Lung (tissue), 12 donors: ENCODE measurements around the gene C17orf50. TPM values are rescaled to one million over a fixed set of nuclear protein-coding genes. Genes with fewer than 3 reads are reported as not detected.

Experiments
- ATAC-seq: fragments of 200-7000 bp; cut with Tn5 transposase; one replicate; pipeline ENCODE4 v1.9.1; 2020; ENCODE audit warnings: moderate number of reproducible peaks; ENCODE audit not compliant: insufficient read depth, low FRiP score
- DNase-seq, 3 donors: peaks; one replicate each; pipeline ENCODE4 v3.0.0-alpha.2; 2013 to 2017
- H3K27ac ChIP-seq, 2 donors: one replicate each; pipeline ENCODE4 v1.5.1; 2013; ENCODE audit warnings: mild to moderate bottlenecking in 2 of 2, moderate library complexity in 2 of 2, control low read depth in 1 of 2, inconsistent platforms in 1 of 2, low read depth in 1 of 2, low read length in 1 of 2
- H3K27me3 ChIP-seq, 3 donors: one replicate each; pipeline ENCODE4 v1.5.1; 2013; ENCODE audit warnings: low read length in 2 of 3; ENCODE audit not compliant: control insufficient read depth in 3 of 3, insufficient read depth in 3 of 3
- H3K36me3 ChIP-seq, 4 donors: one replicate each; pipeline ENCODE4 v1.5.1; 2013; ENCODE audit warnings: low read length in 4 of 4, mild to moderate bottlenecking in 1 of 4, moderate library complexity in 1 of 4; ENCODE audit not compliant: control insufficient read depth in 4 of 4, insufficient read depth in 4 of 4
- H3K4me1 ChIP-seq, 5 donors: one replicate each; pipeline ENCODE4 v1.5.1; 2013; ENCODE audit warnings: low read length in 5 of 5, mild to moderate bottlenecking in 2 of 5, moderate library complexity in 1 of 5; ENCODE audit not compliant: control insufficient read depth in 5 of 5, insufficient read depth in 5 of 5
- H3K4me3 ChIP-seq: one replicate; pipeline ENCODE4 v1.5.1; 2013; ENCODE audit warnings: mild to moderate bottlenecking, control low read depth, moderate library complexity
- H3K9ac ChIP-seq, 2 donors: one replicate each; pipeline ENCODE4 v1.5.1; 2013; ENCODE audit warnings: low read length in 2 of 2, control low read depth in 1 of 2; ENCODE audit not compliant: insufficient read depth in 1 of 2
- H3K9me3 ChIP-seq, 4 donors: one replicate each; pipeline ENCODE4 v1.5.1; 2013; ENCODE audit warnings: low read length in 3 of 4, mild to moderate bottlenecking in 1 of 4, moderate library complexity in 1 of 4; ENCODE audit not compliant: control insufficient read depth in 4 of 4, insufficient read depth in 3 of 4
- WGBS, 2 donors: extraction: QIAGEN DNeasy Blood & Tissue Kit; methylation state at CpG; one replicate each; pipeline ENCODE4 v1.1.7; 2013; 5-methylcytosine and 5-hydroxymethylcytosine counted together
- polyA plus RNA-seq, 2 donors: library from polyadenylated mRNA; stranded (reverse); fragments of 200-250 nt; gene quantifications; one replicate each; pipeline ENCODE4 v1.2.1, GENCODE V29; 2013
- total RNA-seq, 2 donors: library from RNA; depleted of rRNA in 1 of 2; stranded (reverse); fragments of >200 nt in 1 of 2; gene quantifications; one replicate each; pipeline ENCODE4 v1.2.1, GENCODE V29; 2014 to 2021
- TF ChIP-seq, protein P1 (sequence below): IDR thresholded peaks from 2 replicates; pipeline ENCODE4 v1.5.1; 2012; ENCODE audit warnings: mild to moderate bottlenecking; ENCODE audit errors: control extremely low read depth, extremely low read depth
- donor health status: control.
- donor health status: control.
- donor health status: Bipolar disorder and iron deficiency.
- donor health status: healthy.
- donor health status: DM: yes; HTN: yes; CAD: no.

C17orf50 gene
- total and polyA plus RNA-seq, 4 donors, result 0.18 to 0.40 (median 0.26) TPM; not detected in 1

DNA sequence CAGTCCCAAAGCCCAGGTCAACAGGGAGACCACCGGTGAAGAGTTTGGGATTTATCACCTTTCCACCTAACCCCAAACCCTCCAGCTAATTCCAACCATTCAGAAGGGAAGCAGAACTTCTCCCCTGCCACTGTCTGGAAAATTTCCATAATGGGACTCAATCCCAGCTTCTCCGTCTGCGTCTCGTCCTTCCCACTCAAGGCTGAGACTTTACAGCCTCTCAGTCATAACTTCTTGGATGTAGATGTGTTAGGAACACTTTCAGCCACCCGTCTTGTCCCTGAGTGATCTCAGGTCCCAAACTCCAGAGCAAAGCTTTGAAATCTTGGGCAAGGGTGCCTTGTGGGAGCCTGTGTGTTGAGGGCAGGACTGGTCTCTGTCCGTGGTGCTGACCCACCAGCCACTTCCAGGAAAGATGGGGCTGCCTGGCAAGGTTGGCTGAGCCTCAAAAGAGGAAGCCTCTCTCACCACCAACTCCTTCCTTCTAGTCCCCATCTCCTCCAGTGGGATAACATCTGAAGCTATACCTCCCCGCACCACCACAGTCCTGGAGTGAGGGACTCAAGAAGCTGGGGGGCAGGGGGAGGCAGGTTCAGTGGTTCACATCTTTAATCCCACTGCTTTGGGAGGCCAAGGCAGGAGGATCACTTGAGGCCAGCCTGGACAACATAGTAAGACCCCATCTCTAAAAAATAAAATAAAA, 16.9 kb upstream of the C17orf50 start:
- Histone ChIP-seq H3K27me3 (peaks cover 4 to 28% (median 21%) of the 10 kb centered on the region in 3 donors), H3K4me3 (no peak overlapping the region), H3K27ac (no peak overlapping the region), H3K9ac (no peak overlapping the region), H3K9me3 (peaks cover 0 to 4% (median 0%) of the 10 kb centered on the region in 4 donors), H3K36me3 (no peaks in the 10 kb centered on the region), H3K4me1 (peaks cover 0 to 9% (median 6%) of the 10 kb centered on the region in 5 donors)
- TF ChIP-seq, protein P1, sequence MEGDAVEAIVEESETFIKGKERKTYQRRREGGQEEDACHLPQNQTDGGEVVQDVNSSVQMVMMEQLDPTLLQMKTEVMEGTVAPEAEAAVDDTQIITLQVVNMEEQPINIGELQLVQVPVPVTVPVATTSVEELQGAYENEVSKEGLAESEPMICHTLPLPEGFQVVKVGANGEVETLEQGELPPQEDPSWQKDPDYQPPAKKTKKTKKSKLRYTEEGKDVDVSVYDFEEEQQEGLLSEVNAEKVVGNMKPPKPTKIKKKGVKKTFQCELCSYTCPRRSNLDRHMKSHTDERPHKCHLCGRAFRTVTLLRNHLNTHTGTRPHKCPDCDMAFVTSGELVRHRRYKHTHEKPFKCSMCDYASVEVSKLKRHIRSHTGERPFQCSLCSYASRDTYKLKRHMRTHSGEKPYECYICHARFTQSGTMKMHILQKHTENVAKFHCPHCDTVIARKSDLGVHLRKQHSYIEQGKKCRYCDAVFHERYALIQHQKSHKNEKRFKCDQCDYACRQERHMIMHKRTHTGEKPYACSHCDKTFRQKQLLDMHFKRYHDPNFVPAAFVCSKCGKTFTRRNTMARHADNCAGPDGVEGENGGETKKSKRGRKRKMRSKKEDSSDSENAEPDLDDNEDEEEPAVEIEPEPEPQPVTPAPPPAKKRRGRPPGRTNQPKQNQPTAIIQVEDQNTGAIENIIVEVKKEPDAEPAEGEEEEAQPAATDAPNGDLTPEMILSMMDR, result no peak
- peak; percentile 63 to 81 (median 74) for DNase-seq
- ATAC-seq, result no peak
- 47 to 50% methylated on average over 7 of the region's 7 CpGs for WGBS, 2 donors

DNA sequence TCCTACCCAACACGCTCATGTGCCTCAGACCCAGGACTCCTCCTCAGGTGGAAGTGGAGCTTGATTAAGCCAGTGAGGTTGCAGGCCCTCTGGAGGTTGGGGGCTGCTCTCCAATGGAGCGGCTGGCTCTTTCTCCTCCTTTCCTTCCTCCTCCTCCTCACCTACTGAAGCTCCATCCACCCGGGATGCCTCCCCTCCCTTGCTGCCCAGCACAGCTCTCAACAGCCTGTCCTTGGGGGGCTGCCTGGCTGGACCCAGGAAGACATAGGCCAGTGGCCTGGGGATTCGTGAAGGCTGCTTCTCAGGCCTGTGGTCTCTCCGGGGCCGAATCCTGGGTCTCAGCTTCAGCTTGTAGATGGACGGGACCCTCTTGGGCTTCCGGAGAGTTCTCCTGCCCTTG, 15.9 kb upstream of the C17orf50 start:
- no peak for ATAC-seq

DNA sequence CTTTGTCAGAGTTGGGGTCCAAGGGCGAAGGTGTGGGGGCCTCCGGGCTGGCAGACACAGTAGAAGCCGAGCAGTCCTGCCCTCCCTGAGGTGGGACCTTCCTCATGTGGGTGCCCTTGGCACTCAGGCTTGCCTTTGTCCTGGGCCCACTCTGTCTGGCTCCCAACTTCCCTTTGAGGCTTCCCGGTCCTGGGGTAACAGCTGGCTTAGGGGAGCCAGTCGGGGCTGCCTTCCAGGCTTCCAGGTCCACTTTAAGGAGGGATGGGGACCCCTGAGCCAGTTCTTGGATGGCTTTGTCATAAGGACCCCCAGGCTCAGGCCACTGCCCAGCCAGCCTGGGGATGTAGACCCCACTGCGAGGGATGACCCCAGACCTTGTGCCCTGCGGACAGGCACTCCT, 15.4 kb upstream of the C17orf50 start:
- H3K27me3 ChIP-seq, result peaks cover 4 to 32% (median 26%) of the 10 kb centered on the region in 3 donors

More for the DNA sequence above, 15.9 kb upstream of the C17orf50 start:
- Histone ChIP-seq H3K9me3 (peaks cover 0 to 4% (median 0%) of the 10 kb centered on the region in 4 donors), H3K27me3 (peaks cover 4 to 32% (median 30%) of the 10 kb centered on the region in 3 donors), H3K36me3 (no peaks in the 10 kb centered on the region), H3K4me3 (no peak overlapping the region), H3K9ac (no peak overlapping the region), H3K4me1 (peaks cover 0 to 9% (median 6%) of the 10 kb centered on the region in 5 donors), H3K27ac (no peak overlapping the region)
- no peak for DNase-seq
- TF ChIP-seq, protein P1, result no peak
- WGBS, 2 donors, result 81 to 89% methylated on average over 8 of the region's 8 CpGs

More for the DNA sequence above, 15.4 kb upstream of the C17orf50 start:
- peaks cover 0 to 13% (median 6%) of the 10 kb centered on the region in 5 donors for H3K4me1 ChIP-seq
- no peak overlapping the region for H3K27ac ChIP-seq
- TF ChIP-seq, protein P1, result no peak
- peaks cover 0 to 4% (median 0%) of the 10 kb centered on the region in 4 donors for H3K9me3 ChIP-seq
- 87 to 95% methylated on average over 7 of the region's 7 CpGs for WGBS, 2 donors
- no peak overlapping the region for H3K9ac ChIP-seq
- no peak overlapping the region for H3K4me3 ChIP-seq
- DNase-seq, result no peak
- no peaks in the 10 kb centered on the region for H3K36me3 ChIP-seq
- ATAC-seq, result no peak
